ENCODE measurements around the gene CSRP1.

CSRP1 gene

DNA sequence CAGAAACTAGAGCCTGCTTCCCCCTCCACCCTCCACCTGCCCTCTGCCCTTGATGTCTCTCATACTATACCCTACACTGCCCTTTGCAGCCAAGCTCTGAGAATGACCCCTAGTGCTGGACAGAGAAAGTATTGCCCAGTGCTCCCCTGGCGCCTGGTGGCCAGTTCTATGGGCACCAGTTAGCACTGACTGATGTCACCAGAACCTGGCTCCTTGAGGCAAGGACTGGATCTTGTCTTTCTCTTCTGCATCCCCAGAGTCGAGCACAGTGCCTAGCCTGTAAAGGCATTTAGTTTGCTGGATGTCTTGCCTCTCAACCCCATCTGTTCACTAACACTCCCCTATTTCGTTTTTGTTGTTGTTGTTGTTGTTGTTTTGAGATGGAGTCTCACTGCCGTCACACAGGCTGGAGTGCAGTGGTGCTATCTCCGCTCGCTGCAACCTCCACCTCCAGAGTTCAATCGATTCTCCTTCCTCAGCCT is 43.8 kb downstream of the CSRP1 start:
- no peak for DNase-seq (ENCODE audit: low read depth in 1 of 2, low spot score in 1 of 2)
- TF ChIP-seq GABPA (IDR thresholded peaks at IDR 0.05; ENCODE audit: low read depth), result no peak
- no peak for TF ChIP-seq SPI1 (IDR thresholded peaks at IDR 0.05; ENCODE audit: borderline replicate concordance, low read depth)
- TF ChIP-seq, protein P1, sequence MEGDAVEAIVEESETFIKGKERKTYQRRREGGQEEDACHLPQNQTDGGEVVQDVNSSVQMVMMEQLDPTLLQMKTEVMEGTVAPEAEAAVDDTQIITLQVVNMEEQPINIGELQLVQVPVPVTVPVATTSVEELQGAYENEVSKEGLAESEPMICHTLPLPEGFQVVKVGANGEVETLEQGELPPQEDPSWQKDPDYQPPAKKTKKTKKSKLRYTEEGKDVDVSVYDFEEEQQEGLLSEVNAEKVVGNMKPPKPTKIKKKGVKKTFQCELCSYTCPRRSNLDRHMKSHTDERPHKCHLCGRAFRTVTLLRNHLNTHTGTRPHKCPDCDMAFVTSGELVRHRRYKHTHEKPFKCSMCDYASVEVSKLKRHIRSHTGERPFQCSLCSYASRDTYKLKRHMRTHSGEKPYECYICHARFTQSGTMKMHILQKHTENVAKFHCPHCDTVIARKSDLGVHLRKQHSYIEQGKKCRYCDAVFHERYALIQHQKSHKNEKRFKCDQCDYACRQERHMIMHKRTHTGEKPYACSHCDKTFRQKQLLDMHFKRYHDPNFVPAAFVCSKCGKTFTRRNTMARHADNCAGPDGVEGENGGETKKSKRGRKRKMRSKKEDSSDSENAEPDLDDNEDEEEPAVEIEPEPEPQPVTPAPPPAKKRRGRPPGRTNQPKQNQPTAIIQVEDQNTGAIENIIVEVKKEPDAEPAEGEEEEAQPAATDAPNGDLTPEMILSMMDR (IDR thresholded peaks at IDR 0.05; ENCODE audit: insufficient read depth, low read length), result no peak
- TF ChIP-seq, protein P2, sequence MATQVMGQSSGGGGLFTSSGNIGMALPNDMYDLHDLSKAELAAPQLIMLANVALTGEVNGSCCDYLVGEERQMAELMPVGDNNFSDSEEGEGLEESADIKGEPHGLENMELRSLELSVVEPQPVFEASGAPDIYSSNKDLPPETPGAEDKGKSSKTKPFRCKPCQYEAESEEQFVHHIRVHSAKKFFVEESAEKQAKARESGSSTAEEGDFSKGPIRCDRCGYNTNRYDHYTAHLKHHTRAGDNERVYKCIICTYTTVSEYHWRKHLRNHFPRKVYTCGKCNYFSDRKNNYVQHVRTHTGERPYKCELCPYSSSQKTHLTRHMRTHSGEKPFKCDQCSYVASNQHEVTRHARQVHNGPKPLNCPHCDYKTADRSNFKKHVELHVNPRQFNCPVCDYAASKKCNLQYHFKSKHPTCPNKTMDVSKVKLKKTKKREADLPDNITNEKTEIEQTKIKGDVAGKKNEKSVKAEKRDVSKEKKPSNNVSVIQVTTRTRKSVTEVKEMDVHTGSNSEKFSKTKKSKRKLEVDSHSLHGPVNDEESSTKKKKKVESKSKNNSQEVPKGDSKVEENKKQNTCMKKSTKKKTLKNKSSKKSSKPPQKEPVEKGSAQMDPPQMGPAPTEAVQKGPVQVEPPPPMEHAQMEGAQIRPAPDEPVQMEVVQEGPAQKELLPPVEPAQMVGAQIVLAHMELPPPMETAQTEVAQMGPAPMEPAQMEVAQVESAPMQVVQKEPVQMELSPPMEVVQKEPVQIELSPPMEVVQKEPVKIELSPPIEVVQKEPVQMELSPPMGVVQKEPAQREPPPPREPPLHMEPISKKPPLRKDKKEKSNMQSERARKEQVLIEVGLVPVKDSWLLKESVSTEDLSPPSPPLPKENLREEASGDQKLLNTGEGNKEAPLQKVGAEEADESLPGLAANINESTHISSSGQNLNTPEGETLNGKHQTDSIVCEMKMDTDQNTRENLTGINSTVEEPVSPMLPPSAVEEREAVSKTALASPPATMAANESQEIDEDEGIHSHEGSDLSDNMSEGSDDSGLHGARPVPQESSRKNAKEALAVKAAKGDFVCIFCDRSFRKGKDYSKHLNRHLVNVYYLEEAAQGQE (IDR thresholded peaks at IDR 0.05; ENCODE audit: insufficient replicate concordance, low read depth), result no peak
- no peak for TF ChIP-seq POLR2AphosphoS5 (IDR thresholded peaks at IDR 0.05; ENCODE audit: low read depth)
- H3K27ac ChIP-seq (replicated peaks), result no peak overlapping the region

DNA sequence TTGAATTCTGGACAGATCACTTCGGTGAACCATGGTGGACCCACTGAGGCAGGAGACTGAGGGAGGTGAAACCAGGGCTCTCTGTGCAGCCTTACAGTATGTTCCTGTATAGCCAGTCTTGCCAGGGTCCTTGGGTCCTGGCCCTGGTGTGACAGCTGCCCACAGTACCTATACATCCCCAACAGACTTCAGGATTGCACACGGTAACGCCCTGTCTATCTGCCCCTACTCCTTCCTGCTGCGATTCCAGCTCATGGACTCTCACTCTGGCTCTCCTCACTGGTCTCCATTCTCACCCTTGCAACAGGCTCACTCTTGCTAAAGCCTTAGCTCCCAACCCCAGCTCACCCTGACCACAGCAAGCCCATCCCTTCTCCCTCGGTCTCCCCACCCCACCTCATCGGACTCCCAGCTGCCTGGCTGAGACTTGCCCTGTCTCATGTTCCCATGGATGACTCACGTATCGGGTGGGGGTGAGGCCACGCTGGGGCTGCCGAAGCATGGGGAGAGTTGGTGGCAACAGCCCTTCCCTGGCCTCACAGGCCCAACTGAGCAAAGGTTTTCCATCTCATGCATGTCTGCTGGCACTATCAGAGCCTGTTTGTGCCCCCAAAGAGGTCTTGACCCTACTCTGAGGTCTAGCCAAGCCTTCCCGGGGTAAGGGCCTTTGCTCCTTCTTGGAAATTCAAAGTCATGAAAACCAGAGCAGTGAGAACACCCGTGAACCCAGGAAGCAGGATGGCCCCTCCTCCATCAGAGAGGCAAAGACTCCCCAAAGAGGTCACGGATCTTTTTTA is 45.1 kb downstream of the CSRP1 start:
- no peak for TF ChIP-seq POLR2AphosphoS5 (IDR thresholded peaks at IDR 0.05; ENCODE audit: low read depth)
- Histone ChIP-seq H3K4me3 (replicated peaks; ENCODE audit: insufficient read depth, low read length) (no peak overlapping the region), H3K27ac (replicated peaks) (no peak overlapping the region), H3K27me3 (ENCODE audit: insufficient read depth, poor library complexity, severe bottlenecking) (no peaks in the 10 kb centered on the region)
- no peak for DNase-seq (ENCODE audit: low read depth in 1 of 2, low spot score in 1 of 2)

More for the DNA sequence above, 43.8 kb downstream of the CSRP1 start:
- peaks cover 9% of the 10 kb centered on the region for H3K27me3 ChIP-seq (ENCODE audit: insufficient read depth, poor library complexity, severe bottlenecking)
- no peak overlapping the region for H3K4me3 ChIP-seq (replicated peaks; ENCODE audit: insufficient read depth, low read length)

DNA sequence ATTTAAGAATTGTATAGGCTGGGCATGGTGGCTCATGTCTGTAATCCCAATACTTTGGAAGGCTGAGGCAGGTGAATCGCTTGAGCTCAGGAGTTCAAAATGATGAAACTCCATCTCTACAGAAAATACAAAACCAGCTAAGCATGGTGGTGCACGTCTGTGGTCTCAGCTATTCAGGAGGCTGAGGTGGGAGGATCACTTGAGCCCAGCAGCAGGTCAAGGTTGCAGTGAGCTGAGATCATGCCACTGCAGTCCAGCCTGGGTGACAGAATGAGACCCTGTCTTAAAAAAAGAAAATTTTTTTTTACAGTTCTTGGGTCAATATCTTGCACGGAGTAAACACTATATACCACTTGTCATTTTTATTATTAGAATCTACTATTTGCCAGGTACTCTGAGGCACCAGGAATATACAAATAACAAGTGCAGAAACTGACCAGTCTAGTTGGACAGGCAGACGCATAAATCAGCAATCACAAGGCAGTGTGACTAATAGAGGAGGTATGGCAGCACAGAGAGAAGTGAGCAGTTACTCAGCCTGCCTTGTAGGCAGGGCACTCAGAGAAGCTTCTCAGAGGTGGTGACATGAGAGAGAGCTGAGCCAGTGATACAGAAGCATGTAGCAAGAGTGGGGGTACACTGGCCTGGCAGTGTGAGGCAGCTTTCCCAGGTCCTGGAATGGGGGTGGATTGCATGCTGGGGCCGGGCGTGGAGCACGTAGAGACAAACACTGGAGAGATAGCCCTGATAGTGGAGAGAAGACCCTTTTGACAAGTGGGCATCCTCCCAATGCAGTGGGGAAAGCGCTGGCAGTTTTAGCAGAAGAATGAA is 45.9 kb downstream of the CSRP1 start:
- TF ChIP-seq POLR2AphosphoS5 (IDR thresholded peaks at IDR 0.05; ENCODE audit: low read depth), result no peak
- TF ChIP-seq, protein P1 (IDR thresholded peaks at IDR 0.05; ENCODE audit: insufficient read depth, low read length), result no peak
- TF ChIP-seq, protein P2 (IDR thresholded peaks at IDR 0.05; ENCODE audit: insufficient replicate concordance, low read depth), result no peak
- TF ChIP-seq GABPA (IDR thresholded peaks at IDR 0.05; ENCODE audit: low read depth), result no peak
- no peak for TF ChIP-seq SPI1 (IDR thresholded peaks at IDR 0.05; ENCODE audit: borderline replicate concordance, low read depth)
- Histone ChIP-seq H3K4me3 (replicated peaks; ENCODE audit: insufficient read depth, low read length) (no peak overlapping the region), H3K27me3 (ENCODE audit: insufficient read depth, poor library complexity, severe bottlenecking) (no peaks in the 10 kb centered on the region), H3K27ac (replicated peaks) (no peak overlapping the region)
- no peak for DNase-seq (ENCODE audit: low read depth in 1 of 2, low spot score in 1 of 2)

DNA sequence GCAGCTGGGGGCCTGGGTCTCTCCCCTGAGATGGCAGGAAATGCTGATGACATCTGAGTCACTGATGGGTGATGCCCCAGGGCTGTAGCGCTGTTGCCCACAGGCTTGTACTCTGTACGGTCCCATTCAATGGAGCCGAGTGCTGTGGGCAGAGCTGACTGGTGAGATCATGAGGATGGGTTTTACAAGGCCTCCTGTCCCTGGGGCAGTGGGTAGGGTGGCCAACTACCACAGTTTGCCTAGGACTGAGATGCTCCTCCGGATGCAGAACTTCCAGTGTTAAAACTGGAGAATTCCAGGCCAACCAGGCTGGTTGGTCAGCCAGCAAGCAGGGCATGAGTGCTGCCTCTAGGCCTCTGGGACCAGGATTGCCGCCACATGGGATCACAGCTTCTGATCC is 47.1 kb downstream of the CSRP1 start:
- no peak for TF ChIP-seq SPI1 (IDR thresholded peaks at IDR 0.05; ENCODE audit: borderline replicate concordance, low read depth)
- no peak for TF ChIP-seq GABPA (IDR thresholded peaks at IDR 0.05; ENCODE audit: low read depth)
- no peak for TF ChIP-seq POLR2AphosphoS5 (IDR thresholded peaks at IDR 0.05; ENCODE audit: low read depth)
- TF ChIP-seq, protein P2 (IDR thresholded peaks at IDR 0.05; ENCODE audit: insufficient replicate concordance, low read depth), result no peak
- TF ChIP-seq, protein P1 (IDR thresholded peaks at IDR 0.05; ENCODE audit: insufficient read depth, low read length), result no peak
- Histone ChIP-seq H3K27me3 (ENCODE audit: insufficient read depth, poor library complexity, severe bottlenecking) (no peaks in the 10 kb centered on the region), H3K27ac (replicated peaks) (no peak overlapping the region), H3K4me3 (replicated peaks; ENCODE audit: insufficient read depth, low read length) (no peak overlapping the region)
- no peak for DNase-seq (ENCODE audit: low read depth in 1 of 2, low spot score in 1 of 2)

Measured in HL-60 (cell line).